HG03460 (cell line): ENCODE data around the gene PCNX2.
"Not testable (repeated sequence)": the region's sequence is repeated elsewhere in the genome, so short reads cannot be mapped to it uniquely, and the experiment has no call there.

Source experiments
- ATAC-seq: cut with Tn5 transposase; IDR thresholded peaks from one replicate; pipeline ENCODE4 v1.9.1; 2021; ENCODE audit not compliant: unreplicated experiment

PCNX2 gene

GRCh38 chr1:233112186-233113008 is 183.1 kb downstream of the PCNX2 start:
- no peak for ATAC-seq

- ATAC-seq = no peak
Observed at GRCh38 chr1:233111731-233112130, 183.8 kb downstream of the PCNX2 start.

- ATAC-seq = no peak
Observed at GRCh38 chr1:233109096-233109495, 186.4 kb downstream of the PCNX2 start.

- not testable (repeated sequence) for ATAC-seq
Observed at GRCh38 chr1:233107716-233108130, 187.8 kb downstream of the PCNX2 start.

- no peak for ATAC-seq
Observed at GRCh38 chr1:233107130-233107660, 188.3 kb downstream of the PCNX2 start.

DNA sequence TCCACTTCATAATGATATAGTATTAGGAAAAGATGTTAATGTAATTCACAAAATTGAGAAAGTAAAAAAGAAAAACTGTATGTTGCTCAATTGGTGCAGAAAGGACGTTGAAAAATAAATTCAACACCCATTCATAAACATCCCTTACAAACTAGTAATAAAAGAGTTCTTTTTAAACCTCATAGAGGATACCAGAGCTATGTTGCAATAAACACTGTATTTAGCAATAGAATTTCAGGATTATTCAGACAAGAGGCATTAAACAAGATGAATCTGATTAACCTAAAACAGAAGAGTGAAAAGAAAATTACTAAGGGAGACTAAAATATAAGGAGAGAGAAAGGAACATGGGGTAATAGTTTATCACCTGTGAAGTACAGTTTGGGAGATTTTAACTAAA is 190.3 kb downstream of the PCNX2 start:
- ATAC-seq = no peak

GRCh38 chr1:233102341-233102740 is 193.2 kb downstream of the PCNX2 start:
- ATAC-seq = no peak

DNA sequence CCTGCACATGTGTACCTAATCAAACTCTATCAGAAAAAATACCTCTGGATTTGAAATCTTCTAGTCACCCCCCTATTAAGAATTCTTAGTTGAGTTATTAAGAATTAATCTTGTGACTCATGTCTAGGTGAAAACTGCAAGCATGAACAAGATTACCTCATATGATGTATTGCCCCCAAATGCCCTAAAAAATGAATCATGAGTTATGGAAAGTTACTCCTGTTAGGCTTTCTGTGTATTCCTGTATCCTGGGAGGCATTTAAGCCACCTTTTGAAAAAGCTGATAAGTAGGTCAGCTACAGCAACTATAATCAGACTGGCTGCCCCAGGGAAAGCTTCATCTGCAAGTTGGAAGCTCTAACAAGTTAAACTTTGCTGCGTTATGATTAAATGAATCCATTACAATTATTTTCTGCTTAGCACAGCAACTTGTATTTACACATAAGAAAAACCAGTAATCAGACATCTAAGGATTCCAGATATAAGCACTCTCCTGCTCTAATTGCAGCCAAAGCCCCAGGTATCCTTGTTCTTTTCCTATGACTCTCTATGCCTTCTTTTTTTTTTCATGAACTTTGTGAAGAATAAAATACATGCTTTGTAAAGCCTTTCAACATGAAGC is 197.5 kb downstream of the PCNX2 start:
- no peak for ATAC-seq

- ATAC-seq = no peak
Observed at GRCh38 chr1:233097546-233097945, 198.0 kb downstream of the PCNX2 start.

- ATAC-seq = no peak
Observed at GRCh38 chr1:233094691-233095090, 200.8 kb downstream of the PCNX2 start.

- no peak for ATAC-seq
Observed at GRCh38 chr1:233094269-233094668, 201.3 kb downstream of the PCNX2 start.

- ATAC-seq = no peak
Observed at GRCh38 chr1:233090746-233091494, 204.6 kb downstream of the PCNX2 start.

GRCh38 chr1:233089251-233089650 is 206.3 kb downstream of the PCNX2 start:
- no peak for ATAC-seq

GRCh38 chr1:233088613-233089012 is 206.9 kb downstream of the PCNX2 start:
- ATAC-seq = no peak

GRCh38 chr1:233086961-233087881 is 208.3 kb downstream of the PCNX2 start:
- no peak for ATAC-seq

DNA sequence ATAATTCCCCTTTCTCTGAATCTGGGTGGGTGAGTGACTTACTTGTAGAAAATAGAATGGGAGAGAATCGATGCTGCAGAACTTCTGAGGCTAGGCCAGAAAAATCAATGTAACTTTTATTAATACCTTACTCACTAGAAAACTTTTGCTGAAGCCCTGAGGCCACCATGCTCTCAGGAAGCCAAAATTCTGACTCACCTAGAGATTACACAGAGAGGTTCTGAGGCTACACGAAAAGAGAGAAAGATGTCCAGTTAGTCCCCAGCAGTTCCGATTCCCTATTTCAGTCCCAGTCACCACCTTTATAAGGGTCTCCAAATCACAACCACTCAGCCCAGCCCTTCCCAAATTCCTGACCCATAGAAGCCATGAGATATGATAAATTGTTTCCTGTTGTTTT is 210.0 kb downstream of the PCNX2 start:
- ATAC-seq = no peak

GRCh38 chr1:233082778-233083550 is 212.6 kb downstream of the PCNX2 start:
- ATAC-seq = peak; percentile 79

GRCh38 chr1:233081735-233082134 is 213.8 kb downstream of the PCNX2 start:
- no peak for ATAC-seq

GRCh38 chr1:233080827-233081226 is 214.7 kb downstream of the PCNX2 start:
- ATAC-seq = not testable (repeated sequence)

GRCh38 chr1:233080286-233080685 is 215.2 kb downstream of the PCNX2 start:
- ATAC-seq = no peak
